Transverse colon (tissue), 4 donors: Measurements from ENCODE around the gene CDH22.

Experiments
- CTCF ChIP-seq, 5 experiments: fragments of 200-600 bp in 3 of 5; fragments of 450-650 bp in 2 of 5; sonication (generic) in 3 of 5; IDR thresholded peaks; 1 replicate in 2 of 5; 2 replicates in 3 of 5; pipeline ENCODE4 v1.5.1; 2016 to 2017; ENCODE audit warnings: antibody characterized with exemption in 5 of 5, inconsistent platforms in 3 of 5, mild to moderate bottlenecking in 2 of 5, moderate library complexity in 1 of 5
- EP300 ChIP-seq: sonication (generic); formaldehyde crosslinking; IDR thresholded peaks from one replicate; pipeline ENCODE4 v1.6.1; 2017; ENCODE audit warnings: antibody characterized with exemption, low read depth
- POLR2A ChIP-seq: fragments of 450-650 bp; IDR thresholded peaks from one replicate; pipeline ENCODE4 v1.6.1; 2016; ENCODE audit warnings: antibody characterized with exemption, mild to moderate bottlenecking, moderate library complexity
- POLR2AphosphoS5 ChIP-seq, 3 donors: sonication (generic); formaldehyde crosslinking; IDR thresholded peaks; one replicate each; pipeline ENCODE4 v1.6.1; 2016; ENCODE audit warnings: antibody characterized with exemption in 3 of 3

DNA sequence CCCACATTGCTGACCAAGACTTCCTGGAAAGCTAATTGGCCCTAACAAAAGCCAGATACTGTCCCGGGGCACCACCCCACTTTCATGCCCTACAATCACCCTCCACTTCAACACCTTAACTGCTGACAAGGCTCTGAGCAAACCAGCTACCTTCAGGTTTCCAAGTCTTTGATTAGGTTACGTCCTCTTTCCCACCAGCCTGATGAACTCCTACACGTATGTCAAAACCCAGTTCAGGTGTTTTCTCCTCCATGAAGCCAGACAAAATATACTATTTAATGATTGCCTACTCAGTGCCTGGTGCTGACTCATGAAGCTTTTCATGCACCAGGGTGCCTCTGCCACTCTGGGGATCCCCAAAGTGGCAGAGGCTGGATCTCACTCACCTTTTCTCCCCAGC is 58.6 kb downstream of the CDH22 start:
- TF ChIP-seq POLR2AphosphoS5 (IDR thresholded peaks at IDR 0.05): no peak
- no peak for TF ChIP-seq EP300
- no peak for TF ChIP-seq CTCF (IDR thresholded peaks at IDR 0.05)
- TF ChIP-seq POLR2A: no peak
